IPS DF 4.7 (cell line): ENCODE results near the gene PLBD2.

Experiments used
- DNase-seq: peaks from one replicate; pipeline ENCODE4 v3.0.0-alpha.2; 2013; ENCODE audit warnings: low spot score; ENCODE audit errors: extremely low read depth

PLBD2 gene

GRCh38 chr12:113369391-113369985 lies 11.1 kb downstream of the PLBD2 start:
- no peak for DNase-seq

GRCh38 chr12:113370923-113371682 lies 12.7 kb downstream of the PLBD2 start:
- no peak for DNase-seq

- no peak for DNase-seq
These were observed 13.4 kb downstream of the PLBD2 start for GRCh38 chr12:113371808-113372207.

GRCh38 chr12:113372371-113372770 lies 14.0 kb downstream of the PLBD2 start:
- no peak for DNase-seq

GRCh38 chr12:113373440-113373839 lies 15.1 kb downstream of the PLBD2 start:
- no peak for DNase-seq

- no peak for DNase-seq
These were observed 15.6 kb downstream of the PLBD2 start for GRCh38 chr12:113373969-113374368.

- DNase-seq = no peak
These were observed 16.5 kb downstream of the PLBD2 start for GRCh38 chr12:113374823-113375428.

GRCh38 chr12:113378291-113378690 lies 19.9 kb downstream of the PLBD2 start:
- no peak for DNase-seq

- DNase-seq = no peak
These were observed 22.8 kb downstream of the PLBD2 start for GRCh38 chr12:113381220-113381619.

GRCh38 chr12:113382206-113382605 lies 23.8 kb downstream of the PLBD2 start:
- no peak for DNase-seq

GRCh38 chr12:113384778-113385177 lies 26.4 kb downstream of the PLBD2 start:
- no peak for DNase-seq

- DNase-seq = no peak
These were observed 27.0 kb downstream of the PLBD2 start for GRCh38 chr12:113385282-113385882.

GRCh38 chr12:113386866-113387566 lies 28.6 kb downstream of the PLBD2 start:
- no peak for DNase-seq

- no peak for DNase-seq
These were observed 29.2 kb downstream of the PLBD2 start for GRCh38 chr12:113387631-113388030.

- DNase-seq = no peak
These were observed 30.0 kb downstream of the PLBD2 start for GRCh38 chr12:113388351-113388750.

- no peak for DNase-seq
These were observed 32.0 kb downstream of the PLBD2 start for GRCh38 chr12:113390064-113391043.

GRCh38 chr12:113391145-113391544 lies 32.8 kb downstream of the PLBD2 start:
- DNase-seq = no peak

GRCh38 chr12:113391650-113392337 lies 33.4 kb downstream of the PLBD2 start:
- DNase-seq = no peak

GRCh38 chr12:113392520-113392919 lies 34.1 kb downstream of the PLBD2 start:
- DNase-seq = no peak
